Glutamatergic neuron (in vitro differentiated cells): ENCODE results near the gene HS6ST1. TPM values are rescaled to one million over a fixed set of nuclear protein-coding genes. Genes with fewer than 3 reads are reported as not detected.

Experiments
- DNase-seq: peaks from one replicate; pipeline ENCODE4 v3.0.0; 2022
- H3K27ac Mint-ChIP-seq: one replicate; pipeline ENCODE4 v1.8.0; 2020; ENCODE audit warnings: mild to moderate bottlenecking, mixed read lengths, inconsistent platforms; ENCODE audit not compliant: unreplicated experiment
- H3K27me3 Mint-ChIP-seq: one replicate; pipeline ENCODE4 v1.8.0; 2020; ENCODE audit warnings: mild to moderate bottlenecking, moderate library complexity, mixed read lengths, inconsistent platforms; ENCODE audit not compliant: unreplicated experiment
- H3K36me3 Mint-ChIP-seq: one replicate; pipeline ENCODE4 v1.8.0; 2020; ENCODE audit warnings: mild to moderate bottlenecking, mixed read lengths, inconsistent platforms; ENCODE audit not compliant: unreplicated experiment
- H3K4me1 Mint-ChIP-seq: one replicate; pipeline ENCODE4 v1.8.0; 2020; ENCODE audit warnings: mild to moderate bottlenecking, low read depth, mixed read lengths, inconsistent platforms; ENCODE audit not compliant: unreplicated experiment
- H3K4me3 Mint-ChIP-seq: one replicate; pipeline ENCODE4 v1.8.0; 2020; ENCODE audit warnings: mild to moderate bottlenecking, mixed read lengths, inconsistent platforms; ENCODE audit not compliant: unreplicated experiment
- H3K9me3 Mint-ChIP-seq: one replicate; pipeline ENCODE4 v1.8.0; 2020; ENCODE audit warnings: mild to moderate bottlenecking, moderate library complexity, mixed read lengths, inconsistent platforms; ENCODE audit not compliant: unreplicated experiment
- total RNA-seq: library from RNA; stranded (reverse); fragmentation: NEBNext Ultra II Directional; extraction: Animal tissue kit (Norgen Biotek cat#: 25700); gene quantifications from one replicate; pipeline ENCODE4 v1.2.1, GENCODE V29; 2021; ENCODE audit not compliant: unreplicated experiment
- TF ChIP-seq, protein P1 (sequence below): fragments of 200-600 bp; sonication (generic); IDR thresholded peaks from one replicate; pipeline ENCODE4 v1.5.0; 2021; ENCODE audit not compliant: partially characterized antibody, unreplicated experiment

Gene HS6ST1
- total RNA-seq, 1 donor from 2014 or later: 173 TPM

- peaks cover 22% of the 10 kb centered on the region for H3K9me3 Mint-ChIP-seq
- H3K4me3 Mint-ChIP-seq: no peak overlapping the region
- no peaks in the 10 kb centered on the region for H3K36me3 Mint-ChIP-seq
- H3K4me1 Mint-ChIP-seq: peaks cover 66% of the 10 kb centered on the region
- TF ChIP-seq, protein P1, sequence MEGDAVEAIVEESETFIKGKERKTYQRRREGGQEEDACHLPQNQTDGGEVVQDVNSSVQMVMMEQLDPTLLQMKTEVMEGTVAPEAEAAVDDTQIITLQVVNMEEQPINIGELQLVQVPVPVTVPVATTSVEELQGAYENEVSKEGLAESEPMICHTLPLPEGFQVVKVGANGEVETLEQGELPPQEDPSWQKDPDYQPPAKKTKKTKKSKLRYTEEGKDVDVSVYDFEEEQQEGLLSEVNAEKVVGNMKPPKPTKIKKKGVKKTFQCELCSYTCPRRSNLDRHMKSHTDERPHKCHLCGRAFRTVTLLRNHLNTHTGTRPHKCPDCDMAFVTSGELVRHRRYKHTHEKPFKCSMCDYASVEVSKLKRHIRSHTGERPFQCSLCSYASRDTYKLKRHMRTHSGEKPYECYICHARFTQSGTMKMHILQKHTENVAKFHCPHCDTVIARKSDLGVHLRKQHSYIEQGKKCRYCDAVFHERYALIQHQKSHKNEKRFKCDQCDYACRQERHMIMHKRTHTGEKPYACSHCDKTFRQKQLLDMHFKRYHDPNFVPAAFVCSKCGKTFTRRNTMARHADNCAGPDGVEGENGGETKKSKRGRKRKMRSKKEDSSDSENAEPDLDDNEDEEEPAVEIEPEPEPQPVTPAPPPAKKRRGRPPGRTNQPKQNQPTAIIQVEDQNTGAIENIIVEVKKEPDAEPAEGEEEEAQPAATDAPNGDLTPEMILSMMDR: no peak
- DNase-seq: no peak
- H3K27me3 Mint-ChIP-seq: peaks cover 14% of the 10 kb centered on the region
- peak overlapping the region; percentile 55 for H3K27ac Mint-ChIP-seq
These were observed 14.3 kb downstream of the HS6ST1 start for GRCh38 chr2:128304330-128304714.

DNA sequence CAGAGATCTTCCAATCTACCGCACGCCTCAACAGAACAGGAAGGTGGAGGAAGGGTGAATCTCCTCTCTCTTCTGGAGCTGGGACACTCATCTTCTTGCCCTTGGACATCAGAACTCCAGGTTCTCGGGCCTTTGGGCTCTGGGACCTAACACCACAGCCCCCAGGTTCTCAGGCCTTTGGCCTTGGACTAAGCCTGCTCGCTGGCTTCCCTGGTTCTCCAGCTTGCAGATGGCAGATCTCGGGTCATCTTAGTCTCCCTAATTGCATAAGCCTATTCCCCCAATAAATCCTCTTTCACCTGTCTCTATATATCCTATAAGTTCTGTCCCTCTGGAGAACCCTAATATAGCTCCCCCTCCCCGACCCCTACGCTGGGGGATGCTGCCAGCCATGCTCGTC lies 14.8 kb downstream of the HS6ST1 start:
- TF ChIP-seq, protein P1: no peak
- Mint-ChIP-seq H3K9me3 (peaks cover 22% of the 10 kb centered on the region), H3K4me1 (peaks cover 69% of the 10 kb centered on the region), H3K36me3 (no peaks in the 10 kb centered on the region), H3K27me3 (peaks cover 14% of the 10 kb centered on the region), H3K27ac (peak overlapping the region; percentile 8), H3K4me3 (no peak overlapping the region)
- no peak for DNase-seq

DNA sequence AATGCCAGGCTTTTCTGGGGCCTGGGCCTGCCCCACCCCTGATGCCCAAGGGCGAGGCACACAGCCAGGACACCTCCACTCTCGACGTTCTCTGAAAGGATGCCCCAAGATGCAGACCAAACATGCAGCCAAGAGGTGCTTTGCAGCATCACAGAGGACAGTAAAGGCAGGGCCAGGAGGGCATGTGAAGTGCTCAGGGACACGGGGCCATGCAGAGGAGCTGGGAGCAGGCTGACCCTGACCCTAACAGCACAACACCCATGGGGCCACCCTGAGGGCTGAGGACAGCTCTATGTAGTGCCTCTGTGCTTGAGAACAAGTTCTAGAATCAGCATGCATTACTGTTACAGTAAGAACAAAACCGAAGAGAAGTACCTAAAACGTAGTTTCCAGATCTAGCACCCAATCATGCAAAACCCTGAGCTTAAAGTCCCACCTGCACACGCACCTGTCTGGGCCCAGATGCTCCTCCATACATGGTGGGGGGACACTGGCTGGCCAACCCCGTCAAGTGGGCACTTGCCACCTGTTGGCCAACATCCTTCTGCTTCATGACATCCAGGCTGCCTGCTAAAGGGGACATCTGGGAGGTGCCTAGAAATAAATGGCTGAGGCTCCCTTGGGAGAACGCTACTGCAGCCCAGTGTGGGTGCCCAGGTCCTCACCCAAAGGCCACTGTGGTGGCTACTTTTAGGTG lies 15.4 kb downstream of the HS6ST1 start:
- peaks cover 14% of the 10 kb centered on the region for H3K27me3 Mint-ChIP-seq
- peak overlapping the region; percentile 60 for H3K27ac Mint-ChIP-seq
- DNase-seq: no peak
- H3K36me3 Mint-ChIP-seq: peaks cover 4% of the 10 kb centered on the region
- peaks cover 72% of the 10 kb centered on the region for H3K4me1 Mint-ChIP-seq
- TF ChIP-seq, protein P1: no peak
- H3K4me3 Mint-ChIP-seq: peak overlapping the region; percentile 49
- peaks cover 26% of the 10 kb centered on the region for H3K9me3 Mint-ChIP-seq

GRCh38 chr2:128302744-128303067 lies 16.0 kb downstream of the HS6ST1 start:
- TF ChIP-seq, protein P1: no peak
- Mint-ChIP-seq H3K4me1 (peaks cover 71% of the 10 kb centered on the region), H3K36me3 (peaks cover 5% of the 10 kb centered on the region), H3K9me3 (peaks cover 27% of the 10 kb centered on the region), H3K27me3 (peaks cover 14% of the 10 kb centered on the region), H3K4me3 (peak overlapping the region; percentile 49), H3K27ac (peak overlapping the region; percentile 60)
- DNase-seq: no peak

GRCh38 chr2:128302011-128302743 lies 16.5 kb downstream of the HS6ST1 start:
- peaks cover 14% of the 10 kb centered on the region for H3K27me3 Mint-ChIP-seq
- H3K4me1 Mint-ChIP-seq: peaks cover 66% of the 10 kb centered on the region
- H3K36me3 Mint-ChIP-seq: peaks cover 5% of the 10 kb centered on the region
- DNase-seq: no peak
- peak overlapping the region; percentile 26 for H3K4me3 Mint-ChIP-seq
- peaks cover 24% of the 10 kb centered on the region for H3K9me3 Mint-ChIP-seq
- peak overlapping the region; percentile 60 for H3K27ac Mint-ChIP-seq
- TF ChIP-seq, protein P1: no peak
